GM23248 (cell line): ENCODE data around the gene RSBN1L. TPM values are rescaled to one million over a fixed set of nuclear protein-coding genes. Genes with fewer than 3 reads are reported as not detected.
"Not testable (repeated sequence)": the region's sequence is repeated elsewhere in the genome, so short reads cannot be mapped to it uniquely, and the experiment has no call there.

Experiments used
- DNase-seq: peaks from one replicate; pipeline ENCODE4 v3.0.0-alpha.2; 2015
- H2AFZ ChIP-seq: fragments of 200-600 bp; sonication (generic); 2 replicates; pipeline ENCODE4 v1.6.1; 2016; ENCODE audit warnings: antibody characterized with exemption
- H3F3A ChIP-seq: fragments of 200-600 bp; sonication (generic); 2 replicates; pipeline ENCODE4 v1.6.1; 2016; ENCODE audit warnings: mild to moderate bottlenecking, antibody characterized with exemption, mixed run types; ENCODE audit not compliant: insufficient read depth
- H3K27ac ChIP-seq: fragments of 200-600 bp; sonication (generic); 2 replicates; pipeline ENCODE4 v1.5.1; 2016; ENCODE audit warnings: mild to moderate bottlenecking
- H3K27me3 ChIP-seq: fragments of 200-600 bp; sonication (generic); replicated peaks from 2 replicates; pipeline ENCODE4 v1.6.1; 2016; ENCODE audit warnings: mild to moderate bottlenecking; ENCODE audit not compliant: insufficient read depth
- H3K36me3 ChIP-seq: fragments of 200-600 bp; sonication (generic); 2 replicates; pipeline ENCODE4 v1.6.1; 2016; ENCODE audit warnings: low read depth, mild to moderate bottlenecking
- H3K4me1 ChIP-seq: fragments of 200-600 bp; sonication (generic); 2 replicates; pipeline ENCODE4 v1.6.1; 2016; ENCODE audit warnings: mild to moderate bottlenecking; ENCODE audit not compliant: insufficient read depth
- H3K4me2 ChIP-seq: fragments of 200-600 bp; sonication (generic); one replicate; pipeline ENCODE4 v1.6.1; 2016; ENCODE audit warnings: mild to moderate bottlenecking; ENCODE audit not compliant: unreplicated experiment
- H3K4me3 ChIP-seq: fragments of 200-600 bp; sonication (generic); 2 replicates; pipeline ENCODE4 v1.5.1; 2016; ENCODE audit warnings: mild to moderate bottlenecking
- H3K79me2 ChIP-seq: fragments of 200-600 bp; sonication (generic); 2 replicates; pipeline ENCODE4 v1.6.1; 2016; ENCODE audit warnings: mild to moderate bottlenecking; ENCODE audit not compliant: insufficient read depth
- H3K9ac ChIP-seq: fragments of 200-600 bp; sonication (generic); 2 replicates; pipeline ENCODE4 v1.6.1; 2016; ENCODE audit warnings: mild to moderate bottlenecking
- H3K9me2 ChIP-seq: fragments of 200-600 bp; sonication (generic); 2 replicates; pipeline ENCODE4 v1.6.1; 2016; ENCODE audit warnings: mixed run types, mild to moderate bottlenecking, moderate library complexity; ENCODE audit not compliant: insufficient read depth
- H3K9me3 ChIP-seq: fragments of 200-600 bp; sonication (generic); one replicate; pipeline ENCODE4 v1.6.1; 2017; ENCODE audit warnings: low read depth
- H4K20me1 ChIP-seq: fragments of 200-600 bp; sonication (generic); 2 replicates; pipeline ENCODE4 v1.6.0; 2016; ENCODE audit not compliant: insufficient read depth
- EZH2 ChIP-seq: fragments of 200-600 bp; sonication (generic); IDR thresholded peaks from 2 replicates; pipeline ENCODE4 v1.6.1; 2018; ENCODE audit warnings: antibody characterized with exemption, mild to moderate bottlenecking; ENCODE audit not compliant: insufficient read depth, poor library complexity, severe bottlenecking
- EZH2phosphoT487 ChIP-seq: fragments of 200-600 bp; sonication (generic); IDR thresholded peaks from 2 replicates; pipeline ENCODE4 v1.6.1; 2018; ENCODE audit warnings: antibody characterized with exemption, moderate library complexity, mild to moderate bottlenecking, low read depth; ENCODE audit not compliant: insufficient read depth
- WGBS, 2 experiments: methylation state at CpG; one replicate each; pipeline ENCODE4 v1.1.6; 2015 to 2017; ENCODE audit warnings: low lambda C conversion rate in 2 of 2, low coverage in 1 of 2; ENCODE audit errors: missing lambda C conversion rate in 2 of 2; 5-methylcytosine and 5-hydroxymethylcytosine counted together
- in situ Hi-C: fragments of 300-500 bp; cut with MboI; formaldehyde crosslinking; loops from 2 replicates; pipeline ENCODE4 v1.15.0; 2020
- polyA plus RNA-seq: library from polyadenylated mRNA; unstranded; fragments of >200 nt; fragmentation: Nextera tagmentation; extraction: Ambion mirVana; gene quantifications from 2 replicates; pipeline ENCODE4 v1.2.1, GENCODE V29; 2016
- total RNA-seq: library from RNA; depleted of rRNA; stranded (reverse); fragments of >200 nt; shearing (Covaris generic); gene quantifications from 2 replicates; pipeline ENCODE4 v1.2.3, GENCODE V29; 2014

Gene RSBN1L
- total and polyA plus RNA-seq, 2 experiments from 2014 or later: 2.5 to 13.3 TPM

GRCh38 chr7:77778535-77778934 lies 82.3 kb downstream of the RSBN1L start:
- in situ Hi-C loops: no loop called here
- no peaks in the 10 kb centered on the region for H3K9me2 ChIP-seq
- H3K36me3 ChIP-seq: peaks cover 30% of the 10 kb centered on the region
- no peak overlapping the region for H3K27ac ChIP-seq
- H3K79me2 ChIP-seq: peaks cover 8% of the 10 kb centered on the region; the same call in 1 of the 2 replicates
- TF ChIP-seq EZH2 (no peak), EZH2phosphoT487 (no peak)
- H2AFZ ChIP-seq: no peak overlapping the region
- H3K4me2 ChIP-seq: no peak overlapping the region
- H3K9ac ChIP-seq: no peak overlapping the region
- H3K27me3 ChIP-seq: no peaks in the 10 kb centered on the region
- no peak overlapping the region for H3K4me3 ChIP-seq
- no peaks in the 10 kb centered on the region for H3K9me3 ChIP-seq
- H3K4me1 ChIP-seq: no peaks in the 10 kb centered on the region
- 65 to 79% methylated on average over 2 of the region's 2 CpGs for WGBS, 2 experiments
- no peaks in the 10 kb centered on the region for H4K20me1 ChIP-seq
- no peak for DNase-seq
- H3F3A ChIP-seq: no peaks in the 10 kb centered on the region

- peaks cover 24% of the 10 kb centered on the region for H3K36me3 ChIP-seq
- H3F3A ChIP-seq: no peaks in the 10 kb centered on the region
- H3K4me1 ChIP-seq: no peaks in the 10 kb centered on the region
- H3K9ac ChIP-seq: no peak overlapping the region
- H3K27ac ChIP-seq: no peak overlapping the region
- H3K79me2 ChIP-seq: no peaks in the 10 kb centered on the region; the same call in 1 of the 2 replicates
- no peak overlapping the region for H2AFZ ChIP-seq
- no peak overlapping the region for H3K4me3 ChIP-seq
- 98 to 100% methylated on average over 4 of the region's 4 CpGs for WGBS, 2 experiments
- no peaks in the 10 kb centered on the region for H3K27me3 ChIP-seq
- DNase-seq: no peak
- TF ChIP-seq EZH2 (no peak), EZH2phosphoT487 (no peak)
- no peak overlapping the region for H3K4me2 ChIP-seq
- H3K9me2 ChIP-seq: no peaks in the 10 kb centered on the region
- H4K20me1 ChIP-seq: no peaks in the 10 kb centered on the region
- no peaks in the 10 kb centered on the region for H3K9me3 ChIP-seq
- in situ Hi-C loops: no loop called here
Measured at GRCh38 chr7:77782383-77782782, 86.1 kb downstream of the RSBN1L start.

DNA sequence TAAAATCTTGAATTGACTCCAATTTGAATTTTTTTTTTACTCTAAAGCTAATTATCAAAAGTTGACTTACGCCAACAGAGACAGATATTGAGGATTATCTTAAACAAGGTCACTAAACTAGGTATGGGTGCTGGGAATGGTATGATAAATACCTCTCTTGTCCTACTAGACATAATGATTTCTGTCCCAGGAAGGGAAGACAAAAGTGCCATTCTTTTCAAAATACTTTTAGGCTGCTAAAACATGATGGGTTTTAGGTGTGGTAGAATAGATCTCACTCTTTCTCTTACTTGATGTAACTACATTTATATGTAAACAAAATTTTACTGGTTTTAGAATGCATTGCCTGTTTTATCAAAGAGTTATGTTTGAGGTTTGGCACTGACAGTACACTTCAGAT lies 86.9 kb downstream of the RSBN1L start:
- Histone ChIP-seq H3K79me2 (no peaks in the 10 kb centered on the region; the same call in 1 of the 2 replicates), H3K4me3 (no peak overlapping the region), H3K9ac (no peak overlapping the region), H3K27me3 (no peaks in the 10 kb centered on the region), H3K9me3 (no peaks in the 10 kb centered on the region), H2AFZ (no peak overlapping the region), H3F3A (no peaks in the 10 kb centered on the region), H3K36me3 (peaks cover 21% of the 10 kb centered on the region), H4K20me1 (no peaks in the 10 kb centered on the region), H3K9me2 (no peaks in the 10 kb centered on the region), H3K4me2 (no peak overlapping the region), H3K4me1 (no peaks in the 10 kb centered on the region), H3K27ac (no peak overlapping the region)
- in situ Hi-C loops: no loop called here
- TF ChIP-seq EZH2: no peak
- TF ChIP-seq EZH2phosphoT487: no peak
- WGBS, 2 experiments: 92 to 100% methylated on average over 1 of the region's 1 CpG
- DNase-seq: no peak

DNA sequence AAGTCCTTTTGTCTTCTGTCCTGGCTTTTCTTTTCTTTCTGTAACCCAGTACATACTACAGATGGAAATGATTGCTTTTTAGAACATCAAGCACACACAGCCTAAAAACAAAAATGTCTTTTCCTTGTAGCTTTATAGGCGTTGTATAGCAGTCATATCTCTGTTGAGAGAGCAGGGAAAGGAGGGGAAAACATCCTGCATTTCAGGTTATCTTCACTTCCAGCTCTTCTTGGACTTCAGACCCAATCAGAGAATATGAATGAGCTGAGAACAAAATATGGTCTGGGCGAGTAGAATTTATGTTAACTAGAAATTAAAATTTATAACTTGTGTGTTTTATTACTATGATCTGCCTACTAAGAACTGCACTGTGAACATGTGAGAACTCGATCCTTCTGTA lies 87.3 kb downstream of the RSBN1L start:
- 97 to 100% methylated on average over 3 of the region's 3 CpGs for WGBS, 2 experiments
- H3K27ac ChIP-seq: no peak overlapping the region
- H3K79me2 ChIP-seq: no peaks in the 10 kb centered on the region; the same call in 1 of the 2 replicates
- H2AFZ ChIP-seq: no peak overlapping the region
- DNase-seq: no peak
- H3K4me2 ChIP-seq: no peak overlapping the region
- no peaks in the 10 kb centered on the region for H4K20me1 ChIP-seq
- no peaks in the 10 kb centered on the region for H3K9me3 ChIP-seq
- no peaks in the 10 kb centered on the region for H3K27me3 ChIP-seq
- H3K4me3 ChIP-seq: no peak overlapping the region
- no peaks in the 10 kb centered on the region for H3F3A ChIP-seq
- no peaks in the 10 kb centered on the region for H3K9me2 ChIP-seq
- peaks cover 16% of the 10 kb centered on the region for H3K36me3 ChIP-seq
- in situ Hi-C loops: no loop called here
- no peaks in the 10 kb centered on the region for H3K4me1 ChIP-seq
- no peak overlapping the region for H3K9ac ChIP-seq
- no peak for TF ChIP-seq EZH2
- no peak for TF ChIP-seq EZH2phosphoT487

DNA sequence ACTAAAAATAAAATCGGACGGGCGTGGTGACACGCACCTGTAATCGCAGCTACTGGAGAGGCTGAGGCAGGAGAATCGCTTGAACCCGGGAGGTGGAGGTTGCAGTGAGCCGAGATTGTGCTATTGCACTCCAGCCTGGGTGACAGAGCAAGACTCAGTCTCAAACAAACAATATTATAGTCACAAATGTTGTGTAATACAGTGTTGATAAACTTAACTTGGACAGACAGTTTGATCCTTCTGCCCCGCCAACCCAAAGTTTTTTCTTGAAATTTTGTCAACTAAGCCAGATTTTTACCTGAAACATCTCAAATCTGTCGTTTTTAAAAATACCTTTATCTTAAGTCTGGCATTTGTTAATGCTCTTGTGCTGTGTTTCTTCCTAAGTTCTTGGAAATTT lies 88.2 kb downstream of the RSBN1L start:
- H3K4me2 ChIP-seq, in situ Hi-C loops, H3K9me3 ChIP-seq, H3K27ac ChIP-seq, DNase-seq, H2AFZ ChIP-seq, H3K4me3 ChIP-seq, H3K9me2 ChIP-seq, H3K4me1 ChIP-seq, H3K27me3 ChIP-seq, H3K79me2 ChIP-seq, H3F3A ChIP-seq, H3K9ac ChIP-seq, H4K20me1 ChIP-seq: not testable (repeated sequence)
- peaks cover 13% of the 10 kb centered on the region; the same call in 1 of the 2 replicates for H3K36me3 ChIP-seq
- WGBS, 2 experiments: 92 to 93% methylated on average over 10 of the region's 10 CpGs
